BLaER1 treated with 17β-estradiol and CSF1 and Interleukin-3, amounts not matched to agents 10 nM and 100 nM (cell line): ENCODE data around the gene KIAA1614.

Experiments used
- H3K27ac ChIP-seq, 11 experiments: shearing (Covaris generic); formaldehyde crosslinking; 2 replicates each; pipeline ENCODE4 v1.8.1; 2022
- H3K27me3 ChIP-seq, 11 experiments: shearing (Covaris generic); formaldehyde crosslinking; 2 replicates each; pipeline ENCODE4 v1.8.1; 2022
- H3K36me3 ChIP-seq, 11 experiments: shearing (Covaris generic); formaldehyde crosslinking; 2 replicates each; pipeline ENCODE4 v1.8.1; 2022
- H3K4me1 ChIP-seq, 10 experiments: shearing (Covaris generic); formaldehyde crosslinking; 2 replicates each; pipeline ENCODE4 v1.8.1; 2022
- H3K4me2 ChIP-seq, 11 experiments: shearing (Covaris generic); formaldehyde crosslinking; 2 replicates each; pipeline ENCODE4 v1.8.1; 2022
- H3K4me3 ChIP-seq, 10 experiments: shearing (Covaris generic); formaldehyde crosslinking; 2 replicates each; pipeline ENCODE4 v1.8.1; 2022
- H3K9ac ChIP-seq, 11 experiments: shearing (Covaris generic); formaldehyde crosslinking; 2 replicates each; pipeline ENCODE4 v1.8.1; 2022
- H3K9me3 ChIP-seq, 11 experiments: shearing (Covaris generic); formaldehyde crosslinking; replicated peaks in 1 of 11; 2 replicates each; pipeline ENCODE4 v1.8.1; 2022
- H4K20me1 ChIP-seq, 11 experiments: shearing (Covaris generic); formaldehyde crosslinking; 2 replicates each; pipeline ENCODE4 v1.8.1; 2022
- Cebpa-rat ChIP-seq, 11 experiments: shearing (Covaris generic); IDR thresholded peaks; 2 replicates each; pipeline ENCODE4 v1.8.1; 2022

The KIAA1614 gene

DNA sequence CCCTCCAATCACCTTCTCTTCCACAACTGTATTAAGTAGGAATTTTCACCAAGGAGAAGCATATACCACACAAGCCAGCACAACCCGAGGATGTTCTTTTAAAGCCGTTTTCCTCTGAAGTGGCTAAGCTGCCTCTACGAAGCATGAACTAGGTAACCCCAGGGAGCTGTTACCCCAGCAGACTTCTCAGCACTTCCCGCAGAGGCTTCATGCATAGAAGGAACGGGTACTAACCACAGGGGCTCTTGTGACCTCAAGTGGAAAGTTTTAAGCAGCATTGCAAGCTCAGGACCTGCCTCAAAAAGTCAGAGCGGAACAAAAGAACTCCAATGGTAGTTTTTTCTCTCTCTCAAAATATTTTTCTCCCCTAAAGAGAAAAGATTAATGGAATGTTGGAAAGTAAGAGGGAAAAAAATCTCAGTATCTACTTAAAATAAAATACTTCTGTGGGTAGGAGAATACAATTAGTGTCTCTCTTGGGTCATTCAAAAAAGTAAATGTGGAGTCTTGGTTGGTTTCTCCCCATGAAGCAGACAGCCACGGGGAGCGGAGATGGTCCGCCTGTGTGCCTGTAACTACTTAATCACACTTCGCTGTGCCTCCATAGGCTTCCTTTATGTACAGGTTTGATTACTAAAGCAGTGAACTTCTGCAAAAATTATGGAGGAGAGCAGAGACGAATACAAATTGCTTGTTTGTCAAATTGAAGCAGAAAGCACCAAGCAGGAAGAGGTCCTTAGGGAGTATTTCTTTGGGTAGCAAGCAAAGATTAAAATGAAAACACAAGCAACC lies 69.1 kb downstream of the KIAA1614 start:
- H4K20me1 ChIP-seq, result peaks cover 0 to 98% (median 19%) of the 10 kb centered on the region in 11 experiments; a peak in 16 of 22 replicates
- H3K9ac ChIP-seq, result peak overlapping the region; percentile 2 to 61 (median 37); a peak in 15 of 22 replicates
- H3K9me3 ChIP-seq, result no peaks in the 10 kb centered on the region; a peak in 1 of 22 replicates
- H3K36me3 ChIP-seq, result peaks cover 55 to 91% (median 80%) of the 10 kb centered on the region in 11 experiments
- H3K27me3 ChIP-seq, result no peaks in the 10 kb centered on the region
- peak overlapping the region; percentile 13 to 63 (median 51); a peak in 17 of 22 replicates for H3K27ac ChIP-seq
- H3K4me1 ChIP-seq, result peaks cover 27 to 46% (median 36%) of the 10 kb centered on the region in 10 experiments
- TF ChIP-seq Cebpa-rat (IDR thresholded peaks at IDR 0.05), result no peak
- peak overlapping the region; percentile 60 to 85 (median 76) for H3K4me2 ChIP-seq
- peak overlapping the region in 4 of 10 experiments; percentile 12 to 27 (median 16); a peak in 4 of 20 replicates for H3K4me3 ChIP-seq

DNA sequence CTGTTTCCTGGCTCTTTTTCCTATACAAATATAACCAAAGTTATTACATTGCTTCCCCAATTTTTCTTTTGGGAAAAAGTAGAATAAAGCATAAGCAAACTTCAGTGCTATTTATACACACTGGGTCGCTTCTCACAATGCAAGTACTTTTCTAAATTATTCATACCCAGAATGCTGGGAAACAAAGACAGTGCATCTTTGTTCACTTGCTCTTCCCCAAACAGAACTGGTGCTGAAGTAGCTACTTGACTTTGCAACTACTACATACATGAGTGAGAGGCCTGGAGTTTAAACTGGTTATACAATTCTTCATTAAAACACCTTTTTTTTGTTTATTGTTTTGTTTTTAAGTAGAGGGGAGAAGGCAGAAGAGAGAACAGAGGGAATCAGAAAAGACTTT lies 69.7 kb downstream of the KIAA1614 start:
- Histone ChIP-seq H3K36me3 (peaks cover 55 to 91% (median 80%) of the 10 kb centered on the region in 11 experiments), H4K20me1 (peaks cover 0 to 97% (median 19%) of the 10 kb centered on the region in 11 experiments; a peak in 16 of 22 replicates), H3K9me3 (no peaks in the 10 kb centered on the region; a peak in 1 of 22 replicates), H3K4me1 (peaks cover 27 to 40% (median 32%) of the 10 kb centered on the region in 10 experiments), H3K27ac (peak overlapping the region in 10 of 11 experiments; percentile 13 to 63 (median 53); a peak in 14 of 22 replicates), H3K27me3 (no peaks in the 10 kb centered on the region), H3K9ac (peak overlapping the region in 9 of 11 experiments; percentile 18 to 61 (median 50); a peak in 13 of 22 replicates), H3K4me3 (peak overlapping the region in 2 of 10 experiments; percentile 12 to 19; a peak in 3 of 20 replicates), H3K4me2 (peak overlapping the region; percentile 60 to 85 (median 76))
- no peak for TF ChIP-seq Cebpa-rat (IDR thresholded peaks at IDR 0.05)

DNA sequence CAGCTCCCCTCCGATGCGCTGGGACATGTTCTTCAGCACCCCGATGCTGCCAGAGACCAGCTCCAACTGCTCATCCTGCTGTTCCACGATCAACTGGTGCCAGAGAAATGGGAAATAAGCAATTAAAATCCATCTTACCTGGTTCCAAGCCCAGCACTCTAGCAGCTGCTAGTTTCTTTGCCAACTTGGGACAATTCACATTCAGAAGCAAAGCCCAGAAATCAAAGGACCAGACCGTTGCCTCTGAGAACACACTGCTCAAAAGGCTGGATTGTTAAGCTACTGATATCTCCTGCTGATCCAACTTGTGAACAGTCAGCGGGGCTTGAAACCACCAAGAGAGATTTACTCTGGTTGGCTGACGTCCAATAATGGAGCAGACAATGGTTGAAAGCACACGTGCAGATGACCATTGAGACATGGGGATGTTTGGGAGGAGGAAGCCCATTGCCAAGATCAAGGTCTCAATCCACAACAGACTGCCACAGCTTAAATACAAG lies 75.6 kb downstream of the KIAA1614 start:
- Histone ChIP-seq H3K9ac (no peak overlapping the region), H3K4me3 (no peak overlapping the region), H3K4me2 (peak overlapping the region in 4 of 11 experiments; percentile 4 to 21 (median 14); a peak in 7 of 22 replicates), H3K27ac (no peak overlapping the region), H4K20me1 (peaks cover 0 to 81% (median 6%) of the 10 kb centered on the region in 11 experiments; a peak in 10 of 22 replicates), H3K4me1 (peaks cover 0 to 13% (median 7%) of the 10 kb centered on the region in 10 experiments; a peak in 15 of 20 replicates), H3K27me3 (no peaks in the 10 kb centered on the region), H3K36me3 (peaks cover 88 to 99% (median 93%) of the 10 kb centered on the region in 11 experiments), H3K9me3 (no peaks in the 10 kb centered on the region)
- TF ChIP-seq Cebpa-rat (IDR thresholded peaks at IDR 0.05), result 0 out of 22 replicates have a peak, but pooled peaks of 1 of the 11 experiments have one; percentile 11

DNA sequence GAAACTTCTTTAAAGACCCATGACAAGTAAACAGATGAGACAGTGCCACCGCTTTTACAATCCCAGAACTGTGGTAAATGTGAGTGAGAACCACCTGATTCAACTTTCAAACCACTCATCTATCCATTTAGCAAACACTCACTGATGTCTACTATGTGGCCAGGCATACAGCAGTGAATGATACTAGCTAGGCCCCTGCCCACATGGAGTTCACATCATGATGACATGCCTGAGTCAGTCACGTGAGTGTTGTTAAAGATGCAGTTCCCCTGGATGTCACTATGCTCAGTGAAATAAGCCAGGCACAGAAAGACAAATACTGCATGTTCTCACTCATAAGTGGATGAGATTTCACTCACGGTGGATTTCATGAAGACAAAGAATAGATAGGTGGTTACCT lies 81.6 kb downstream of the KIAA1614 start:
- TF ChIP-seq Cebpa-rat (IDR thresholded peaks at IDR 0.05), result no peak
- H3K4me2 ChIP-seq, result no peak overlapping the region

DNA sequence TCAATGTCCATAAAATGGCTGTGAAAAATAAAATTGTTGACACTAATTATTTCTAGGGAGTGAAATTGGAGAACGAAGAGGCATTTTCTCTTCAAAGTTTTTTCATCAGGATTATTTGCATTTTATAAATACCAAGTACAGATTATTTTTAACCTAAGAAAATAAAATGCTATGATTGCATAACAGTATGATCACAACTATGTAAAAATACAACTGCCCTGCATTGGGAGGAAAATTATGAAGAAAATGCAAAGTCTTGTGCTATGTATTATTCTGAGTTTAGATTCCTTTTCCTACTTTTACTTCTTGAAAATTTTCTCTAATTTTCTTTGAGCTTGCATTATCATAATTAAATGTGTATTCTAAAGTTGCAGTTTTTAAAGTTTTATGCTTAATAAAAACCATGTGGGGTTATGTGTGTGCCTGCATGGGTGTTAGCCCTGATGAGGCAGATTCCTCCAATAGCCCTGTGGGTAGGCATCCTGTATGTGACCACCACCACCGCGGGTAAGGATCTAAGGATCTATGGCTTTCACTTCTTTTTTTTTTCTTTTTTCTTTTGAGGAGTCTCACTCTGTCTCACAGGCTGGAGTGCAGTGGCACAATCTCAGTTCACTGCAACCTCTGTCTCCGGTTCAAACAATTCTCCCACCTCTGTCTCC lies 85.3 kb downstream of the KIAA1614 start:
- H3K36me3 ChIP-seq, result peaks cover 67 to 92% (median 84%) of the 10 kb centered on the region in 11 experiments
- H3K9ac ChIP-seq, result no peak overlapping the region
- no peak overlapping the region for H3K4me3 ChIP-seq
- peaks cover 0 to 99% (median 12%) of the 10 kb centered on the region in 11 experiments; a peak in 14 of 22 replicates for H4K20me1 ChIP-seq
- peak overlapping the region in 4 of 11 experiments; percentile 22 to 35 (median 30); a peak in 4 of 22 replicates for H3K4me2 ChIP-seq
- no peak for TF ChIP-seq Cebpa-rat (IDR thresholded peaks at IDR 0.05)
- no peak overlapping the region; a peak in 1 of 22 replicates for H3K27ac ChIP-seq
- H3K27me3 ChIP-seq, result no peaks in the 10 kb centered on the region
- H3K9me3 ChIP-seq, result peaks cover 0 to 9% (median 0%) of the 10 kb centered on the region in 11 experiments; a peak in 4 of 22 replicates
- peaks cover 0 to 19% (median 7%) of the 10 kb centered on the region in 10 experiments; a peak in 11 of 20 replicates for H3K4me1 ChIP-seq

More for the DNA sequence above, 81.6 kb downstream of the KIAA1614 start:
- Histone ChIP-seq H3K9me3 (no peaks in the 10 kb centered on the region), H3K9ac (no peak overlapping the region), H3K27ac (no peak overlapping the region), H3K4me1 (peaks cover 0 to 15% (median 7%) of the 10 kb centered on the region in 10 experiments; a peak in 11 of 20 replicates), H3K4me3 (no peak overlapping the region), H4K20me1 (peaks cover 0 to 91% (median 12%) of the 10 kb centered on the region in 11 experiments; a peak in 13 of 22 replicates), H3K27me3 (no peaks in the 10 kb centered on the region), H3K36me3 (peaks cover 66 to 91% (median 81%) of the 10 kb centered on the region in 11 experiments)
